GM21526 (cell line): Measurements from ENCODE around the gene GRK5.

Experiments used
- ATAC-seq: cut with Tn5 transposase; IDR thresholded peaks from one replicate; pipeline ENCODE4 v1.9.1; 2021; ENCODE audit warnings: moderate library complexity; ENCODE audit not compliant: unreplicated experiment, low FRiP score

The GRK5 gene

GRCh38 chr10:119410361-119411116 is 203.2 kb downstream of the GRK5 start:
- ATAC-seq: no peak

- no peak for ATAC-seq
Observed at GRCh38 chr10:119412244-119413092, 205.1 kb downstream of the GRK5 start.

- no peak for ATAC-seq
Observed at GRCh38 chr10:119413093-119413453, 205.7 kb downstream of the GRK5 start.

- no peak for ATAC-seq
Observed at GRCh38 chr10:119413471-119414080, 206.2 kb downstream of the GRK5 start.

GRCh38 chr10:119414081-119414611 is 206.8 kb downstream of the GRK5 start:
- ATAC-seq: no peak

GRCh38 chr10:119415121-119415520 is 207.8 kb downstream of the GRK5 start:
- no peak for ATAC-seq

GRCh38 chr10:119415536-119416503 is 208.4 kb downstream of the GRK5 start:
- ATAC-seq: no peak

- peak; percentile 54 for ATAC-seq
Observed at GRCh38 chr10:119416855-119417254, 209.5 kb downstream of the GRK5 start.

- no peak for ATAC-seq
Observed at GRCh38 chr10:119417852-119418251, 210.5 kb downstream of the GRK5 start.

- no peak for ATAC-seq
Observed at GRCh38 chr10:119418362-119418761, 211.0 kb downstream of the GRK5 start.

GRCh38 chr10:119419931-119420330 is 212.6 kb downstream of the GRK5 start:
- no peak for ATAC-seq

GRCh38 chr10:119420950-119421875 is 213.8 kb downstream of the GRK5 start:
- no peak for ATAC-seq

- ATAC-seq: no peak
Observed at GRCh38 chr10:119421891-119422681, 214.7 kb downstream of the GRK5 start.

GRCh38 chr10:119422682-119423509 is 215.5 kb downstream of the GRK5 start:
- no peak for ATAC-seq

- ATAC-seq: no peak
Observed at GRCh38 chr10:119423510-119424257, 216.3 kb downstream of the GRK5 start.

- ATAC-seq: no peak
Observed at GRCh38 chr10:119424258-119424975, 217.0 kb downstream of the GRK5 start.
